ENCODE results near the gene BCL2L13. TPM values are rescaled to one million over a fixed set of nuclear protein-coding genes. Genes with fewer than 3 reads are reported as not detected.

Gene BCL2L13
- total RNA-seq (10 to 100 TPM; 29.4 to 53.5 (median 38.2) TPM), polyA plus RNA-seq (10 to 100 TPM; 13.4 to 20.3 (median 17.2) TPM)
- long read RNA-seq, donor 1, partial matches to known transcripts: 18 of 25 reads
- long read RNA-seq, donor 1, other reads (novel, unspliced or antisense): 0 of 25 reads
- long read RNA-seq, donor 2, partial matches to known transcripts: 0 of 5 reads
- long read RNA-seq, donor 2, other reads (novel, unspliced or antisense): 0 of 5 reads

- TF ChIP-seq POLR2AphosphoS5 (IDR thresholded peaks at IDR 0.05) (peak; percentile 97 to 99 (median 98)), CTCF (IDR thresholded peaks at IDR 0.05 in 8 of 11, conservative IDR thresholded peaks at IDR 0.05 in 3 of 11) (peak in 3 of 11 experiments; percentile 9 to 25 (median 9)), POLR2A (IDR thresholded peaks at IDR 0.05) (peak; percentile 71 to 90 (median 89))
These were observed at the start of gene BCL2L13 for GRCh38 chr22:17638432-17639246. Gene BCL2L13 (plus strand): TSS chr22:17638757. CDS start chr22:17655712, 16,955 bp downstream.

GRCh38 chr22:17589810-17590375, 48.7 kb upstream of the BCL2L13 start:
- Histone ChIP-seq H3K4me1 (peaks cover 0 to 14% (median 3%) of the 10 kb centered on the region in 6 donors), H3K9me3 (no peaks in the 10 kb centered on the region), H3K36me3 (peaks cover 0 to 76% (median 53%) of the 10 kb centered on the region in 6 donors), H3K4me3 (no peak overlapping the region), H3K27ac (no peak overlapping the region), H3K27me3 (replicated peaks in 1 of 7) (no peaks in the 10 kb centered on the region)
- TF ChIP-seq POLR2AphosphoS5 (IDR thresholded peaks at IDR 0.05) (peak in 2 of 3 donors; percentile 9 to 21), POLR2A (IDR thresholded peaks at IDR 0.05) (no peak), CTCF (IDR thresholded peaks at IDR 0.05 in 8 of 11, conservative IDR thresholded peaks at IDR 0.05 in 3 of 11) (no peak)
- WGBS, 5 donors: 92 to 95% (median 93%) methylated on average over 10 of the region's 10 CpGs
- intact Hi-C loops (cut with DNase I; ENCODE audit: low total_unique reads): no loop called here
- peak; percentile 59 for DNase-seq

More at GRCh38 chr22:17638432-17639246, at the start of gene BCL2L13:
- H3K27ac ChIP-seq: peak within 1 kb of the TSS; percentile 95 to 99 (median 98)
- H3K4me1 ChIP-seq: peaks cover 9 to 54% (median 29%) of the 10 kb centered on the region in 6 donors
- peak; percentile 98 for DNase-seq
- WGBS, 5 donors: 0% methylated on average over 42 to 70 of the region's 70 CpGs
- H3K36me3 ChIP-seq: peaks cover 0 to 14% (median 0%) of the 10 kb centered on the region in 6 donors
- peak within 1 kb of the TSS; percentile 55 to 78 (median 62) for H3K4me3 ChIP-seq
- H3K9me3 ChIP-seq: no peaks in the 10 kb centered on the region
- intact Hi-C loops (cut with DNase I; ENCODE audit: low total_unique reads): no loop called here
- no peaks in the 10 kb centered on the region for H3K27me3 ChIP-seq (replicated peaks in 1 of 7)

GRCh38 chr22:17590586-17590985, 48.0 kb upstream of the BCL2L13 start:
- intact Hi-C loops (cut with DNase I; ENCODE audit: low total_unique reads): no loop called here
- no peaks in the 10 kb centered on the region for H3K9me3 ChIP-seq
- DNase-seq: peak; percentile 47
- WGBS, 5 donors: 86 to 91% (median 88%) methylated on average over 5 of the region's 5 CpGs
- peaks cover 0 to 83% (median 60%) of the 10 kb centered on the region in 6 donors for H3K36me3 ChIP-seq
- peaks cover 0 to 21% (median 4%) of the 10 kb centered on the region in 6 donors for H3K4me1 ChIP-seq
- no peak overlapping the region for H3K4me3 ChIP-seq
- no peak for TF ChIP-seq POLR2A (IDR thresholded peaks at IDR 0.05)
- TF ChIP-seq CTCF (IDR thresholded peaks at IDR 0.05 in 8 of 11, conservative IDR thresholded peaks at IDR 0.05 in 3 of 11): no peak
- TF ChIP-seq POLR2AphosphoS5 (IDR thresholded peaks at IDR 0.05): peak in 1 of 3 donors; percentile 9
- no peaks in the 10 kb centered on the region for H3K27me3 ChIP-seq (replicated peaks in 1 of 7)
- H3K27ac ChIP-seq: no peak overlapping the region

Measured in spleen (tissue), 13 donors.